ENCODE measurements around the gene MAPK12. TPM values are rescaled to one million over a fixed set of nuclear protein-coding genes. Genes with fewer than 3 reads are reported as not detected.

Gene MAPK12
- total RNA-seq, 1 experiment from 2014 or later: 24.9 TPM

- TF ChIP-seq CTCF (IDR thresholded peaks at IDR 0.05; ENCODE audit: unreplicated experiment): no peak
- no TSS peak for BruUV-seq (replicated peaks)
- no peak for DNase-seq (ENCODE audit: unreplicated experiment)
- Mint-ChIP-seq H3K9me3 (ENCODE audit: unreplicated experiment) (no peaks in the 10 kb centered on the region), H3K36me3 (ENCODE audit: insufficient read depth, unreplicated experiment) (peaks cover 29% of the 10 kb centered on the region), H3K4me3 (ENCODE audit: unreplicated experiment) (no peak overlapping the region), H3K4me1 (ENCODE audit: insufficient read depth, unreplicated experiment) (peaks cover 27% of the 10 kb centered on the region), H3K27ac (ENCODE audit: low read depth, unreplicated experiment) (no peak overlapping the region), H3K27me3 (ENCODE audit: insufficient read depth, unreplicated experiment) (no peaks in the 10 kb centered on the region)
- POLR2A ChIA-PET: no interaction called here
- intact Hi-C loops (cut with micrococcal nuclease): no loop called here
- CTCF ChIA-PET: no interaction called here
Observed at GRCh38 chr22:50298266-50298637, 36.8 kb upstream of the MAPK12 start.

GRCh38 chr22:50297510-50298265, 36.2 kb upstream of the MAPK12 start:
- H3K27ac Mint-ChIP-seq (ENCODE audit: low read depth, unreplicated experiment): no peak overlapping the region
- no peak overlapping the region for H3K4me3 Mint-ChIP-seq (ENCODE audit: unreplicated experiment)
- H3K4me1 Mint-ChIP-seq (ENCODE audit: insufficient read depth, unreplicated experiment): peaks cover 28% of the 10 kb centered on the region
- H3K27me3 Mint-ChIP-seq (ENCODE audit: insufficient read depth, unreplicated experiment): no peaks in the 10 kb centered on the region
- H3K36me3 Mint-ChIP-seq (ENCODE audit: insufficient read depth, unreplicated experiment): peaks cover 26% of the 10 kb centered on the region
- no peak for TF ChIP-seq CTCF (IDR thresholded peaks at IDR 0.05; ENCODE audit: unreplicated experiment)
- no peaks in the 10 kb centered on the region for H3K9me3 Mint-ChIP-seq (ENCODE audit: unreplicated experiment)
- no TSS peak for BruUV-seq (replicated peaks)
- ChIA-PET CTCF (interaction anchor here (0.6 to 0.9 kb wide), 2 partner anchors 26 to 35 kb away, joined by 3 read pairs; no protein-coding TSS in a partner anchor), POLR2A (interaction anchor here (2.0 kb wide), 1 partner anchor 8 kb away, joined by 7 read pairs; no protein-coding TSS in a partner anchor)
- DNase-seq (ENCODE audit: unreplicated experiment): no peak
- intact Hi-C loops (cut with micrococcal nuclease): no loop called here

GRCh38 chr22:50296658-50297490, 35.4 kb upstream of the MAPK12 start:
- Mint-ChIP-seq H3K36me3 (ENCODE audit: insufficient read depth, unreplicated experiment) (peaks cover 30% of the 10 kb centered on the region), H3K4me1 (ENCODE audit: insufficient read depth, unreplicated experiment) (peaks cover 23% of the 10 kb centered on the region), H3K27me3 (ENCODE audit: insufficient read depth, unreplicated experiment) (no peaks in the 10 kb centered on the region), H3K4me3 (ENCODE audit: unreplicated experiment) (no peak overlapping the region), H3K27ac (ENCODE audit: low read depth, unreplicated experiment) (no peak overlapping the region), H3K9me3 (ENCODE audit: unreplicated experiment) (no peaks in the 10 kb centered on the region)
- intact Hi-C loops (cut with micrococcal nuclease): no loop called here
- BruUV-seq (replicated peaks): no TSS peak
- DNase-seq (ENCODE audit: unreplicated experiment): no peak
- ChIA-PET POLR2A (interaction anchor here (2.0 kb wide), 1 partner anchor 9 kb away, joined by 7 read pairs; no protein-coding TSS in a partner anchor), CTCF (interaction anchor here (0.9 kb wide), 1 partner anchor 27 kb away, joined by 3 read pairs; no protein-coding TSS in a partner anchor)
- TF ChIP-seq CTCF (IDR thresholded peaks at IDR 0.05; ENCODE audit: unreplicated experiment): no peak

- H3K4me3 Mint-ChIP-seq (ENCODE audit: unreplicated experiment): no peak overlapping the region
- peaks cover 33% of the 10 kb centered on the region for H3K36me3 Mint-ChIP-seq (ENCODE audit: insufficient read depth, unreplicated experiment)
- H3K4me1 Mint-ChIP-seq (ENCODE audit: insufficient read depth, unreplicated experiment): peaks cover 13% of the 10 kb centered on the region
- H3K27ac Mint-ChIP-seq (ENCODE audit: low read depth, unreplicated experiment): no peak overlapping the region
- BruUV-seq (replicated peaks): no TSS peak
- H3K9me3 Mint-ChIP-seq (ENCODE audit: unreplicated experiment): no peaks in the 10 kb centered on the region
- CTCF ChIA-PET: interaction anchor here (0.7 to 1.6 kb wide), 4 partner anchors 10 to 41 kb away, joined by 3 to 6 read pairs (median 4); no protein-coding TSS in a partner anchor
- no peak for DNase-seq (ENCODE audit: unreplicated experiment)
- intact Hi-C loops (cut with micrococcal nuclease): no loop called here
- POLR2A ChIA-PET: interaction anchor here (0.5 to 5.9 kb wide), 5 partner anchors 10 to 283 kb away, joined by 3 to 73 read pairs (median 3); partner anchors contain the start of gene PLXNB2
- no peaks in the 10 kb centered on the region for H3K27me3 Mint-ChIP-seq (ENCODE audit: insufficient read depth, unreplicated experiment)
- no peak for TF ChIP-seq CTCF (IDR thresholded peaks at IDR 0.05; ENCODE audit: unreplicated experiment)
Observed at GRCh38 chr22:50294319-50294656, 32.8 kb upstream of the MAPK12 start.
